Activated CD8-positive, alpha-beta memory T cell treated with anti-CD3 and anti-CD28 coated beads, Interleukin-2, amount 10 ng/mL, durations not matched to agents 7 days and 5 days (primary cell): ENCODE results near the gene PDE6C. TPM values are rescaled to one million over a fixed set of nuclear protein-coding genes. Genes with fewer than 3 reads are reported as not detected.
A peak's percentile ranks its signal among the peaks of the same experiment; 100 is the strongest.

Experiments
- ATAC-seq: fragments of 150-1000 bp; cut with Tn5 transposase; one replicate; pipeline ENCODE4 v1.10.0; 2021; ENCODE audit warnings: moderate library complexity
- CTCF ChIA-PET: fragments of 350-600 bp; sonication (Branson Sonifier 250); formaldehyde crosslinking; loops from one replicate; lab custom pipeline; 2021; ENCODE audit warnings: antibody characterized with exemption; lab: Charles Lee
- DNase-seq: peaks from one replicate; pipeline ENCODE4 v3.0.0-alpha.2; 2020
- H3K27ac Mint-ChIP-seq: one replicate; pipeline ENCODE4 v1.8.0; 2021; ENCODE audit warnings: mild to moderate bottlenecking, mixed read lengths
- H3K27me3 Mint-ChIP-seq: one replicate; pipeline ENCODE4 v1.8.0; 2021; ENCODE audit warnings: mixed read lengths
- H3K36me3 Mint-ChIP-seq: one replicate; pipeline ENCODE4 v1.8.0; 2021; ENCODE audit warnings: mild to moderate bottlenecking, mixed read lengths
- H3K4me1 Mint-ChIP-seq: one replicate; pipeline ENCODE4 v1.8.0; 2021; ENCODE audit warnings: mixed read lengths
- H3K4me3 Mint-ChIP-seq: one replicate; pipeline ENCODE4 v1.8.0; 2021; ENCODE audit warnings: mild to moderate bottlenecking, moderate library complexity, mixed read lengths
- H3K9me3 Mint-ChIP-seq: one replicate; pipeline ENCODE4 v1.8.0; 2022; ENCODE audit warnings: low read depth, mixed read lengths
- total RNA-seq, 2 experiments: library from RNA; stranded (reverse); gene quantifications; one replicate each; pipeline ENCODE4 v1.2.3, GENCODE V29; 2021

Gene PDE6C
- total RNA-seq, 2 experiments from 2014 or later: not detected

GRCh38 chr10:93598157-93598556, 14.2 kb upstream of the PDE6C start:
- ATAC-seq: no peak
- Mint-ChIP-seq H3K4me1 (no peaks in the 10 kb centered on the region), H3K9me3 (no peaks in the 10 kb centered on the region), H3K27me3 (peaks cover 43% of the 10 kb centered on the region), H3K4me3 (no peak overlapping the region), H3K27ac (no peak overlapping the region), H3K36me3 (no peaks in the 10 kb centered on the region)
- CTCF ChIA-PET: no interaction called here
- DNase-seq: no peak

- H3K27ac Mint-ChIP-seq: no peak overlapping the region
- CTCF ChIA-PET: no interaction called here
- no peak for ATAC-seq
- no peaks in the 10 kb centered on the region for H3K9me3 Mint-ChIP-seq
- no peaks in the 10 kb centered on the region for H3K4me1 Mint-ChIP-seq
- H3K27me3 Mint-ChIP-seq: peaks cover 53% of the 10 kb centered on the region
- peak; percentile 5 for DNase-seq
- no peaks in the 10 kb centered on the region for H3K36me3 Mint-ChIP-seq
- H3K4me3 Mint-ChIP-seq: no peak overlapping the region
These were observed 13.0 kb upstream of the PDE6C start for GRCh38 chr10:93599335-93599734.

- Mint-ChIP-seq H3K36me3 (no peaks in the 10 kb centered on the region), H3K27me3 (peaks cover 58% of the 10 kb centered on the region), H3K4me1 (no peaks in the 10 kb centered on the region), H3K27ac (no peak overlapping the region), H3K4me3 (no peak overlapping the region), H3K9me3 (no peaks in the 10 kb centered on the region)
- no peak for ATAC-seq
- DNase-seq: no peak
- CTCF ChIA-PET: no interaction called here
These were observed 12.6 kb upstream of the PDE6C start for GRCh38 chr10:93599778-93600177.

GRCh38 chr10:93600446-93601145, 11.7 kb upstream of the PDE6C start:
- Mint-ChIP-seq H3K4me3 (no peak overlapping the region), H3K27me3 (peaks cover 58% of the 10 kb centered on the region), H3K27ac (no peak overlapping the region), H3K4me1 (no peaks in the 10 kb centered on the region), H3K9me3 (no peaks in the 10 kb centered on the region), H3K36me3 (no peaks in the 10 kb centered on the region)
- CTCF ChIA-PET: no interaction called here
- ATAC-seq (no peak), DNase-seq (peak; percentile 26)

GRCh38 chr10:93601146-93601773, 11.1 kb upstream of the PDE6C start, which contains the start of gene RBP4:
Gene RBP4 (minus strand): TSS chr10:93601235. CDS start chr10:93601028, 207 bp downstream.
- Mint-ChIP-seq H3K27ac (no peak within 1 kb of the TSS), H3K4me3 (no peak within 1 kb of the TSS), H3K27me3 (peaks cover 64% of the 10 kb centered on the region), H3K9me3 (no peaks in the 10 kb centered on the region), H3K36me3 (no peaks in the 10 kb centered on the region), H3K4me1 (no peaks in the 10 kb centered on the region)
- CTCF ChIA-PET: no interaction called here
- no peak for ATAC-seq
- peak; percentile 4 for DNase-seq

GRCh38 chr10:93601774-93602162, 10.6 kb upstream of the PDE6C start:
- Mint-ChIP-seq H3K36me3 (no peaks in the 10 kb centered on the region), H3K4me3 (no peak overlapping the region), H3K4me1 (no peaks in the 10 kb centered on the region), H3K9me3 (no peaks in the 10 kb centered on the region), H3K27me3 (peaks cover 69% of the 10 kb centered on the region), H3K27ac (no peak overlapping the region)
- CTCF ChIA-PET: no interaction called here
- DNase-seq (peak; percentile 5), ATAC-seq (no peak)

GRCh38 chr10:93603023-93603422, 9.3 kb upstream of the PDE6C start:
- ATAC-seq (no peak), DNase-seq (no peak)
- CTCF ChIA-PET: no interaction called here
- H3K4me3 Mint-ChIP-seq: no peak overlapping the region
- no peak overlapping the region for H3K27ac Mint-ChIP-seq
- no peaks in the 10 kb centered on the region for H3K9me3 Mint-ChIP-seq
- H3K27me3 Mint-ChIP-seq: peaks cover 69% of the 10 kb centered on the region
- H3K4me1 Mint-ChIP-seq: no peaks in the 10 kb centered on the region
- H3K36me3 Mint-ChIP-seq: no peaks in the 10 kb centered on the region

GRCh38 chr10:93604146-93604545, 8.2 kb upstream of the PDE6C start:
- H3K36me3 Mint-ChIP-seq: no peaks in the 10 kb centered on the region
- H3K27ac Mint-ChIP-seq: no peak overlapping the region
- no peak for DNase-seq
- no peaks in the 10 kb centered on the region for H3K4me1 Mint-ChIP-seq
- H3K9me3 Mint-ChIP-seq: no peaks in the 10 kb centered on the region
- H3K4me3 Mint-ChIP-seq: no peak overlapping the region
- no peak for ATAC-seq
- H3K27me3 Mint-ChIP-seq: peaks cover 64% of the 10 kb centered on the region
- CTCF ChIA-PET: no interaction called here

- CTCF ChIA-PET: no interaction called here
- ATAC-seq: no peak
- Mint-ChIP-seq H3K27ac (no peak overlapping the region), H3K4me3 (no peak overlapping the region), H3K4me1 (no peaks in the 10 kb centered on the region), H3K9me3 (no peaks in the 10 kb centered on the region), H3K36me3 (no peaks in the 10 kb centered on the region), H3K27me3 (peaks cover 29% of the 10 kb centered on the region)
- DNase-seq: no peak
These were observed 3.9 kb upstream of the PDE6C start for GRCh38 chr10:93608421-93608820.

GRCh38 chr10:93613126-93613525, 789 bp downstream of the PDE6C start:
- H3K27ac Mint-ChIP-seq: no peak overlapping the region
- ATAC-seq: no peak
- no peak overlapping the region for H3K4me3 Mint-ChIP-seq
- no peaks in the 10 kb centered on the region for H3K36me3 Mint-ChIP-seq
- no peaks in the 10 kb centered on the region for H3K4me1 Mint-ChIP-seq
- DNase-seq: no peak
- peaks cover 4% of the 10 kb centered on the region for H3K27me3 Mint-ChIP-seq
- H3K9me3 Mint-ChIP-seq: no peaks in the 10 kb centered on the region
- CTCF ChIA-PET: no interaction called here

- CTCF ChIA-PET: no interaction called here
- Mint-ChIP-seq H3K27ac (no peak overlapping the region), H3K4me3 (no peak overlapping the region), H3K36me3 (no peaks in the 10 kb centered on the region), H3K9me3 (no peaks in the 10 kb centered on the region), H3K27me3 (peaks cover 8% of the 10 kb centered on the region), H3K4me1 (no peaks in the 10 kb centered on the region)
- no peak for DNase-seq
- ATAC-seq: no peak
These were observed 1.9 kb downstream of the PDE6C start for GRCh38 chr10:93614101-93614825.

- Mint-ChIP-seq H3K4me3 (no peak overlapping the region), H3K27ac (no peak overlapping the region), H3K4me1 (no peaks in the 10 kb centered on the region), H3K36me3 (no peaks in the 10 kb centered on the region), H3K9me3 (no peaks in the 10 kb centered on the region), H3K27me3 (peaks cover 6% of the 10 kb centered on the region)
- CTCF ChIA-PET: no interaction called here
- no peak for ATAC-seq
- no peak for DNase-seq
These were observed 3.4 kb downstream of the PDE6C start for GRCh38 chr10:93615576-93616235.

GRCh38 chr10:93620925-93621324, 8.6 kb downstream of the PDE6C start:
- H3K27me3 Mint-ChIP-seq: peaks cover 22% of the 10 kb centered on the region
- CTCF ChIA-PET: no interaction called here
- H3K9me3 Mint-ChIP-seq: no peaks in the 10 kb centered on the region
- H3K36me3 Mint-ChIP-seq: no peaks in the 10 kb centered on the region
- H3K4me1 Mint-ChIP-seq: no peaks in the 10 kb centered on the region
- DNase-seq (no peak), ATAC-seq (no peak)
- no peak overlapping the region for H3K27ac Mint-ChIP-seq
- no peak overlapping the region for H3K4me3 Mint-ChIP-seq
